ENCODE results near the gene LRMDA. TPM values are rescaled to one million over a fixed set of nuclear protein-coding genes. Genes with fewer than 3 reads are reported as not detected.

Gene LRMDA
- total RNA-seq, 1 experiment from 2014 or later: 8.0 TPM

DNA sequence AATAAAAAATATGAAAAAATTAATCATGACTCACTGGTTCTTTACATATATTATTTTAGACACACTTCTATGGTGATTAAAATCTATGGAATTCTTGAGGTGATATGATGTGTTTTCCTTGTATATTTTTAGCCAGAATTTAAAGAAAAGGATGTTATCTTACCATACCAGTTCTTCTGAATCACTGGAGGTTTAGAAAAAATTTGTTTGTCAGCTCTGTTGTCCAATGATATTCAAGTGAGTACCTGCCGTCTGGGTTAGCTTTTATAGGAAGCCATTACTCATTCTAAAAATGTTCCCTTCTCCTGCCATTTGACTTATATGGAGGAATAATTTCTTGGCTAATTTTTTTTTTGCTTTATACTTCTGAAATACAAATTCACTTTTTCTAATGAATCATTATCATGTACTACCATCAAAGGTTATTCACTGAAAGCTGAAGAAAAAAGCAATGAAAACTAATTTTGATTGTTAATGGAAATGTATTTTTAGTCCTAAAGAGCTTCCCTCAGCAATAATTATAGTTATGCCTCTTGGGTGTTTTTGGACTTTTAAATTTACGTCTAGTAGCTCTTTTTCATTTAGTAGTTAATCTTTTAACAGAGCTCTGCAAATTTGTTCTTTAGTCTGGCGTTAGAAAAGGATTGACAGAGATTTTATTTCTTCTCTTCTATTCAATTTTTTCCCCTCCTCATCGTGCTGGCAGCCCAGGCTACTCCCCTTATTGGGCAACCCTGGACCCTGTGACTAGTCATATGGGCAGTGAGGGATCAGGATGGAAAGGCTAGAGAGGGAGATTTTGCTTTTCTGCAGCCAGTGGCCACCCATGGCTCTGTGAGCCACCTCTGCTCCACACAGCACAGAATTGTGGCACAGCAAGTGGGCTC is 434.2 kb downstream of the LRMDA start:
- DNase-seq (ENCODE audit: low read depth): no peak

DNA sequence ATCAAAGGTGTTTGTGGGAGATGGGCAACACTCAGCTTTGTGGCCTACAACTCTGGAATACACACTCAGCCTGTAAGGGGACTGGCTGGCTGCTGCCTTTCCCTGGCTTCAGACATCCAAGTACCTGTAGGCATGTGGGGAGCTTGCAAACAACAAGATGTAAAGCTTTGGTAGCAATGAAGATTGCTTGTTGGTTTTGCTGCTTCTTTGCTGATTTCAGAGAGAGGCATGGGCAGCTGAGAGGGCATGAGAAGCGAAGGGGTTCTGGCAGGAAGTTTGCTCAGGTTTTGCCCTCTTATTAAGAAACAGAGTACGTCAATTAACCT is 434.8 kb downstream of the LRMDA start:
- no peak for DNase-seq (ENCODE audit: low read depth)

DNA sequence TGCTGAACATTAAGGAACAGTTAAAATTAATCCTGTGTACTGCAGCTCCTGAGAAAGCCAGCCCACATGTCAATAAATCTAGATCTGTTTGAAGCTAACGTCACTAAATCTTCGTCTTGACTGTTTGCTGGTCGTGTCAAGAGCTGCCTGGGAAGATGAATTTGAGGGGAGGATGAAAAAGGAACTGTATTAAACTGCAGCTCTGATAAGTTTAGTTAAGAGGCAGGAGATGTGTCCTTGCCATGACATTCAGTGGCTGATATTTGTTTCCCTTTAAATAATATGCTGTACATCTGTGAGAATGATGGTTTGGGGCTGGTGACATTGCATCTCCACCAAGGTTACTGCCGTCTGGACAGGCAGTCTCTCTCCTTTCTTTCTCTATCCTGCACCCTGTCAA is 435.3 kb downstream of the LRMDA start:
- DNase-seq (ENCODE audit: low read depth): no peak

DNA sequence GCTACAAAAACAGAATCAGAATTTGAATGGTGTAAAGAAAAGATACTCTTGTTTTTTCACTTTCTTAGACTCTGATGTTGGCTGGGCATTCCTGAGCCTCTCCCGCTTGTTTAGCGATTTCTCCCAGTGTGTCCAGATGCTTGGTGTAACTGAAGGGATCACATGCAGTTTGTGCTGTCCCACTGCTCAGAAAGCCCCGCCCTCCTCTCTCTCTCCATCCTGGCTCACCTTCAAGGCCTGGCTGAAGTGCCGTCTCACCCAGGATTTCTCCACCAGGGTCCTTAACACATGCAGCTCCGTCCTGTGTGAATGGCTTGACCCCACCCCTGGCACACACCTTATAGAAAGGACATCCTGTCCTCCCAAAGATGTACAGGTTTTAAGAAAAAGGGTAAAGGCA is 437.1 kb downstream of the LRMDA start:
- no peak for DNase-seq (ENCODE audit: low read depth)

DNA sequence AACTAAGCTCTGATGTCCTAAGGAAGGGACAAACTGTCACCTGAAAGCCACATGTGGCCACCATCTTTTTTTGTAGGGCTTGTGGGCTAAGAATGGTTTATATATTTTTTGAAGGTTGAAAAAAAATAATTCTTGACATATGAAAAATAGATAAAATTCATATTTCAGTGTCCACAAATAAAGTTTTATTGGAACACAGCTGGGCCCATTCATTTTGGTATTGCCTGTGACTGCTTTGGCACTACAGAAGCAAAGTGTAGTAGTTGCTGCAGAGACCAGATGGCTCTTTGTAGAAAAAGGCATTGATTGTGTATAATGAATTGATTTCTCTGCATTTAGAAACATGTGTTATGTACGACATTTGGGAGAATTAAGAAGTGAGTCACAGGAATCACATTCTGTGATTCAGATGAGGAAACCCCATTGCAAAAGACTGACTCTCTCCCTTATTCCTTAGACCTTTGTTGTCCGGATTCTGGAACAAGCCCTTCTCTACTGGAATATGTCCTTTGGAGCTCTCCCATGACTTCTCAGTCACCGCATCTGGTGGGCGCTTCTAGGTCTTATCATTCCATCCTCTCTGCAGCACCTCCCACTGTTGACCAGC is 438.7 kb downstream of the LRMDA start:
- DNase-seq (ENCODE audit: low read depth): no peak

DNA sequence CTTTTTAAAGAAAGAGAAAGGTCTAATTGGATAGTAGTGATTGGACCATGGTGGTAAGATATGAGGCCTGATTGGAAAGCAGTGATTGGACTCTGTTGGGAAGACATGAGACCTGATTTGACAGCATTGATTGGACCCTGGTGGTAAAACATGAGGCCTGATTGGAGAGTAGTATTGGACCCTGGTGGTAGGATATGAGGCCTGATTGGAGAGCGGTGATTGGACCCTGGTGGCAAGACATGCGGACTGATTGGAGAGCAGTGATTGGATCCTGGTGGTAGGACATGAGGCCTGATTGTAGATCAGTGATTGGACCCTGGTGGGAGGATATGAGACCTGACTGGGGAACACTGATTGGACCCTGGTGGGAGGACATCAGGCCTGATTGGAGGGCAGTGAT is 444.3 kb downstream of the LRMDA start:
- DNase-seq (ENCODE audit: low read depth): no peak

DNA sequence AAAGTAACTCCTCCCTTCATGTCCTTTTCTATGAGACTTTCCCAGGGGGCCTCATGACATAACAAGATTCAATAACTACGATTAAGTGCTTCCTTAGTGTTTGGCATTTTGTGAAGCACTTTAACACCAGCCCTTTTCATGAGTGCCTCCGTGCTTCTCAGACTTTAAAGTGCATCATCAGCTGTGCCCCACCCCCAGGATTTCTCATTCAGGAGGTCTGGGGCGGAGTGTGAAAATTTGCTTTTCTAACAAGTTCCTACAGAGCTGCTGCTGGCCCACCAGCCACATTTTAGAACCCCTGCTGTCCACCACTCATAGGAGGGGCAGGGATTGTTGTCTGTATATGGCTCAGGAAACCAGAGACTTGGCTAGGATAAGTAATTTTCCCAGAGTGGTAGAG is 445.3 kb downstream of the LRMDA start:
- no peak for DNase-seq (ENCODE audit: low read depth)

DNA sequence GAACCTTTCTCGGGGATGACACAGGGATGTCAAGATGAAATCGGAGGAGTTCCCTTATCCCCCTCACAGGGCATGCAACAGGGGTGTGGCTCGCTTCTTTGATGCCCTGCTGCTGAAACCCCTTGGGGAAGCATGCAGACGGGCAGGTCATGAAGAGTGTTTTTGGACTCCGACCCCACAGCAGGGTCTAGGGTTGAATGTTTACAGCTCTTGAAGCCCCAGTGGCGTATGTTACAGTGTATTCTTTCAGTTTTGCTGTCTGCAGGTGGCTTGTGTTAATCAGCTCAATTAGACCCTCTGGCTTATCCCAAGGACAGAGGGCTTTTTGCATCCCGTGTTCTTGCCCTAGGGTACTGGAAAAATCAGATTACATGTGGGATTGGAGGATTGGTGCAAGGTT is 446.5 kb downstream of the LRMDA start:
- DNase-seq (ENCODE audit: low read depth): no peak

DNA sequence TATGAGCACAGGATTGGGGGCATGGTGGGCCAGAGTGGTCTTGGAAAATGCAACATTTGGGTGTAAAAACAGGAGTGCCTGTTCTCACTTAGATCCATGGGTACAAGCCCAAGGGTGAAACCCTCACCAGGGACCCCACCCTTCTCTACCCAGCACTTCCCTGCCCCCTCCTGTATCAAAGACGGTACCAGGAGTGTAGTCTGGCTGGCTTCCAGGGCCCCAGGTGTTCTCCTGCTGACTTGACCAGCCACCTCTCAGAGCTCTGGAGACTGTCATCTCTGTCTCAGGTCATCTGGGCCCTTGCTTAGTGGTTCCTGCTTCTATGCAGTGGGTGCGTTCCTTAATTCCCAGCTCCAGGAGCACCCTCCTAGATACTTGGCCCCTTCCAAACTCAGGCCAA is 447.2 kb downstream of the LRMDA start:
- DNase-seq (ENCODE audit: low read depth): no peak

DNA sequence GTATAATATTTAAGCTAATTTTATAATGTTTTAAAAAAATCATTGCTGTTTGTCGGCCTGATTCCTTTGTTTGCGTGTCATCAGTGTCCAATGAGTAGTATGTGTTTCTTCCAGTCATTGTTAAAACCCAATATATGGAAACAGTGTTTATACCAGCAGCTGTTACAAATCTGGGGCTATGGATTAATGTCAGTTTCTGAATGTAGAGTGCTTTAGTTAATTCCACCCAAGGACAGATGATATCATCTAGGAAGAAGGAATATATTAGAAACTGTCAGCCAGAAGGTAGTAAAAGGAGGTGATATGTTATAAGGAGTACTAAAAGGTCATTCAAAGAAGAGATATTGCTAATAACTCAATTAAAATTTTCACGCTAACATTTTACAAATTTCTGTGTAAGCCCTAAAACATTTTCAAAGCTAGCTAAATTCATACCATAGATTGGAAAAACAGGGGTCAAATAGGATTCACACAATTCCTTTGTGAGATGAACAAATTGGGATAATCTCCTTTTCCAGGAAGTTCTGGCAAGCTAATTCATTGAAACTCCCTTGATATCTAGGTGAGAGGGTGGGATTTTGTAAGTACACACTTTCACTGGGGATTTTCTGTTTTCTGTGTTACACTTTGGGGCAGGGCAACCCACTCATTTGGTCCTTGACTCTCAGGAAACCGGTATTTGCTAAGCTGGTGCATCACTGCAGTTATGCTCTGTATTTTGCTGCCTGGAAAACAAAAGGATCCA is 448.8 kb downstream of the LRMDA start:
- no peak for DNase-seq (ENCODE audit: low read depth)

DNA sequence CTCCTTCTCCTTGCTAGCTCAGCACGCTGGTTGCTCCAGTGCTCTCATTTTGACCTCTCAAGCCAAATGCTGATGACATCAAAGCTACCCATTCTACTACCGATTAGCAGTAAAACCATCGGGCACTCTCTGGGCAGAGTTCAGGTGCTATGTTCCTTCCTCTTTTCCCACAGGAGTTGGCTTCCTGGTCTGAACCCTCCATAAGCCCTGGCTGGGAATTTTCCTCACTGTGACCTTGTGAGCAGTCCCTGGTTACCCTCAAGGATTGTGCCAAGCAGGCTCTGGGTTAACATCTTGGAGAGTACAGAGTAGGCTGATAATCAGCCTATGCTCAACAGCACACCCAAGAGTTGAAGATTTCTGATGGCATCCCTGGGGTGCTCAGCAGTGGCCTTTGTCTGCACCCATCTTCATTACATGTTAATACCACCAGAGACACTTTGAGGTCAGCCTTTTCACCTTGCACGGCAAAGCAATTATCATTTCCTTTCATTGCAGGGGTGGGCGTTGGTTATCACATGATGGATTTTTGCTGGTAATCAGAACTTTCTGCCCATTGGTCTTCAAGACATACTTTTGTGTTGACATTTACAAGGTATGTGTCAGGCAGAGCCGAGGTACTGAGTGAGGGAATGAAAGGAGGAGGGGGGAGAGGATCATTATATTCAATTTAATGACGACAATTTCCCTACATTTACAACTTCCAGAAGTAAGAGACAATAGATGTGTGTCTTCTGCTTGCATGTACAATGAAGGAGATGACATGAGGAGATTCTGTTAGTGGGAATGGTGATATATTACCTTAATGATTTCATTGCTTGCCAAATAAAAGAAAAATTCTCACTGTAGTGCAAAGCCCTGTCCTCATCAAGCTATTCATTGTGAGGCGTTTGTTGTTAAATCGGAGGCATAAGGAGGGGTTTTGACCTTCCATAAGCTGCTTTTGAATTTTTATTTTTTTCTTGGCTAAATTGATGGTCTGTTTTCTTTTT is 452.0 kb downstream of the LRMDA start:
- DNase-seq (ENCODE audit: low read depth): no peak

DNA sequence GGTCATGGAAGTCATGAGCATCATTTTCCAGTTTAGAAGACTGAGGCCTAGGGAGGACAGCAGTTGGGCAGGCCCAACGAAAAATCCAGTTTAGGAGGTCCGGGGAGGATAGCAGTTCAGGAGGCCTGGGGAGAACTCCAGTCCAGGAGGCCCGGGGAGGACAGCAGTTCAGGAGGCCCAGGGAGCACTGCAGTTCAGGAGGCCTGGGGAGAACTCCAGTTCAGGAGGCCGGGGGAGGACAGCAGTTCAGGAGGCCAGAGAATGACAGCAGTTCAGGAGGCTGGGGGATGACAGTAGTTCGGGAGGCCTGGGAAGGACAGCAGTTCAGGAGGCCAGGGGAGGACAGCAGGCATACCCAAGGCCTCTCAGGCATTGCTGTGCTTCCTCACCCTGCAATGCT is 453.4 kb downstream of the LRMDA start:
- no peak for DNase-seq (ENCODE audit: low read depth)

DNA sequence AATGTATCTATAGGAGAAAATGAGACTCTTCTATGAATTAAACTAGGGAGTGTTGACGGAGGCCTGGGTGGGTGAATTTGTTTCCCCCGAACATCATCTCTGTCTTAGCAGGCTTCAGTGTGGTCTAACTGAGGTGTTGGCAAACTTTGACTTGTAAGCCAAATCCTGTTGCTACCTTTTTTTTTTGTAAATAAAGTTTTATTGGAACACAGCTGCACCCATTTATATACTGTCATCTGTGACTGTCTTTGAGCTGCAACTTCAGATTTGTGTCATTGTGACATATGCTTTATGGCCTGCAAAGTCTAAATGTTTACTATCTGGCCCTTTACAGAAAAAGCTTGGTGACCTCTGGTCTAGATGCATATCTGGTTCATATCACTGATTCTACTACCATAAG is 455.9 kb downstream of the LRMDA start:
- DNase-seq (ENCODE audit: low read depth): no peak

DNA sequence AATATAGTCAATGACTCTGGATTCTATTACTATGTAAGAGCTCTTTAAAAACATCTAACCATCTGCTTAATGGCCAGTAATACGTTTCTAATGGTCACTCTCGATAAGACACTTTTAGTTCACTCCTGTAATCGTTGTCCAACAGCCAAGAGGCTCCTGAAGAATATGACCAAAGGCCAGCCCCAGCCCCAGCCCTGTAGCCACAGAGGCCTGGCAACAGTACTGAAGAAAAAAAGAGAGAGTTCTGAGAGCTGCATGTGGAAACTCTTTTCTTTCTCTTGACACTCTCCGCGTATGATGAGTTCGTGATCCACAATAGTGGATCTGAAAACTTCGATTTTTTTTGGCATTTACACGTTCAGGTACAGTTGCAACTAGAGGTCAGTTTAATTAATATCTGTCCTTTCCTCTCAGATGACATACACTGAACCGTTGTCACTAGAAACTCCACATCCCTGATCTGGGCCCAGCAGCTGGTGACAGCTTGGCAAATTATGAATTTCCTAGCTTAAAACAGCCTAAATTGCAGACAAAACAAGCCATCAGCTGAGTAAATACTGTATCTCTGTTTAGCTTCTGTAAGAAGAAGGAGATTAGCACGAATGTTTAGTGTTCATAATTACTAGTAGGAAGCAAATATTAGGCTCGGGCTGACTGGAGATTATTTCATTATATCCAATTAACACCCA is 456.7 kb downstream of the LRMDA start:
- DNase-seq (ENCODE audit: low read depth): no peak

DNA sequence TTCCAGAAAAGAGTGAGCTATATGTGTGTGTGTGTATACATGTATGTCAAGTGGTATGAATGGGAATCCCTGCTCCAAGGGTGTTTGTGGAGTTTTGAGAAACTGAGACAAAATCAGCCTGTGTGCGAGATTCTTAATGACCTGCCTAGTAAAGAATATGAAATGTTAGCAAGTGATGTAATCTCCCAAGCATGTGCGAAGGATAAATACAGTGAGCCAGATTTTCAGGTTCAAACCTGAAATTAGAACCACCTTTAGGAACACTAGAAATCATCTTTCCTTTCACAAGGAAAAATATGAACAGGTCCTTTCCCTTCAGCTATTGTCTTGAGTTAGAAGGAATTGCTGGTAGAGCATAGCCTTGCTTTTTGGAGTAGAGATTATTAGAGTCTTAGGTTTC is 457.6 kb downstream of the LRMDA start:
- no peak for DNase-seq (ENCODE audit: low read depth)

DNA sequence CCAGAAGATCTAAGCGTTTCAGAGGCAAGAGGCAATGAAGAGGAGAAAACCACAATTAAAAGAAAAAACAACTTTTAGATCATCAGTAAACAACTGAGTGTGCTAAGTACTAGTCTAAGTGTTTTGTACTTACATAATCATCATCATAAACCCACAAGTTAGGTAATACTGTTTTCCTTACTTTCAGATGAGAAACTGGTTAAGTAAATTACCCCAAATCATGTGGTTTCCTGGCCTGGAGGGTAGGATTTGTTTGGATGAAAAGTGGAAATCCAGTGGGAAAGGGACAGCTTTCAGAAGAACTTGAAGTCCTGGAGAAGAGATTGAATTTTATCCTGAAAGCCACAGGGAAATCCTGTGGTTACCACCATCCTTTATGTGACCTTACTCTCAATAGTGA is 463.3 kb downstream of the LRMDA start:
- peak; percentile 39 for DNase-seq (ENCODE audit: low read depth)

DNA sequence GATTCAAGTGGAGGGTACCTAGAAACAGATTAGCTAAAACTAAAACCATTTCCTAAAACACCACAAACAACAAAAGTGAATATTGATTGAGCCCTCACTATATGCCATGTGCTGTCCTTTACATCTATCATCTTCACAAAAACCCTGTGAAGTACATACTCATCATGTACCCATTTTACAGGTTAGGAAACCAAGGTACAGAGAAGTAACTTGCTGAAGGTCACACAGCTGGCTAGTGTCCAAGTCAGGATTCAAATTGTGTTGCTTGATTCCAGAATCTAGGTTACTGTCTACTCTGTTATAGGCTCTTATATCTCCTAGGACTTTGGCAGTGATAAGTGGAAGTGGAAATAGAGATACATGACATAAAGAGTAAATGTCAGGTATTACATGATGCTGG is 463.8 kb downstream of the LRMDA start:
- DNase-seq (ENCODE audit: low read depth): no peak

DNA sequence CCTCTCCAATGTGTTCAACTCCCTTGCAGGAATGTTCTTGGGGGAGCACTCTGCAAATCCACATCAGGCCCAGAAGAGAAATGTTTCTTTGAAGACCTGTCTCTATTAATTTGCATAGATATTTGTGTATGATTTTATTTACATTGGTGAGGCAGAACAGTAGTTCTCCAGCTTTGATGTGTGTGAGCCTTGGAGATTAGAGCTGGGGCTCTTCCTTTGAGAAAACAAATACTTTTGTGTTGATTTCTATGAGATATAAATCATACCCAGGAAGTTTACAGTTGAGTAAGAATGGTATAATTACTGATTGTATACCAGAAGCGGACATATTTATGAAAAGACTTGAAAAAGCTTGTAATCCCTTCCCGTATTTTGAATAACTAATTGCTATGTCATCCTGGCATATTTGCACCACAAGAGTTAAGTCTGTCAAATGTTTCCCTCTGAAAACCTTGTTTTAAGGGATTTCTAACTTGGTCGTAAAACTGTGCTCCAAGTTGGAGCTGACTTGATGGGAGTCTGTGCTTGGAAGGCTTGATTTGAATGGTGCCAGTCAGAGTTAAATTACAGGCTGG is 468.5 kb downstream of the LRMDA start:
- DNase-seq (ENCODE audit: low read depth): peak; percentile 46

DNA sequence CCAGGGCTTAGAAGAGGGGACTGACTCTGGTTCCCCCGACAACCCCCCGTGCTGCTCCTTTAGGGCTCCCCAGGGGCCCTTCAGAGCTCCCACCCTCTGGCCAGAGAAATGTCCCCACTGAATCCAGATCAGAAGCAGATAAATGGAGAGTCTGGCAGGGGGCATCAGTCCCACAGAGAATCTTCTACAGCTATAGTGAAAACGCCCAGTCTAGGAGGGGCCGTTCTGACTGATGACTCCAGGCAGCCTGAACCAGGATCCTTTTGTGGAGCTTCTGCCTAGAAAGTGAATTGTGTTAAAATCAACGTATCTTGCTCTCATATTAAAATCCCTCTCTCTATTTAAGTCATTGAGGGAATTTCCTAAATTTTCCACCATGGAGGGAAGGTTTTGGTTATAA is 471.4 kb downstream of the LRMDA start:
- no peak for DNase-seq (ENCODE audit: low read depth)

DNA sequence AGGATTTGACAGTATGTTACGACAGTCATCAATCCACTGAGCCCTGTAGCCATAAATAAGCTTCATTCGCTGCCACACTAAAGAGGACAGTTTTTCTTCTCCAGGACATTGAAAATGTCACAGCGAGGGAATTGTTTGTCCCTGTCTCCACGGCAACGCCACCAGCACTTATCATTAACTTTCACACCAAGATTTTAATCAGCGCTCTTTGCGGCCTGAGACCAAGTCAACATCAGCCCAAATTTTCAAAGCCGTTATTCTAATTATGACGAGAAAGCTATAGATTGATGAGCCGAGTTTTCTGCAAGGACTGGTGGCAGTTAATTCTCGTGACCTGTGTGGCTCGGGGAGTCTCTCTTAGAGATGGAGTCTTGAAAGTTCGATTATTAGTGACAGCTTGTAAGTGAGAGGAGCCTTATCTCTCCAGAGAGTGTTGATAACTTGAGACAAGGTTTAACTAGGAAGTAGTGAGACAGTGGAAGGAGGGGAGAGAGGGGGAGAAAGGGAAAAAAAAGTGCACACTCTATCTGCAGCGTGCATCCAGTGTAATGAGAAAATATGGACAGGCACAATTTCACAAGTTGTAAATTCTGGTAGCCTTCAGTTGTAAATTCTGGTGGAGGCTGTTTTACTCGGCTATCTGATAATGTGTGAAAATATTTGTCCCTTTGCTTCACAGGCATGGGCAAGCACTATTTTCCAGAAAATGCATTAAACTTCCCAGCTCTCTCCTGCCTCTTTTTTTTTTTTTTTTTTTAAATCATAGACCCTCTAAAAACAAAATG is 473.3 kb downstream of the LRMDA start:
- no peak for DNase-seq (ENCODE audit: low read depth)

All from M059J (cell line).